ENCODE results near the gene EFL1.

- TF ChIP-seq POLR2A (IDR thresholded peaks at IDR 0.05) (no peak), CTCF (IDR thresholded peaks at IDR 0.05) (no peak), POLR2AphosphoS5 (IDR thresholded peaks at IDR 0.05) (no peak), EP300 (IDR thresholded peaks at IDR 0.05) (no peak)
These were observed 181.8 kb downstream of the EFL1 start for GRCh38 chr15:82080774-82081173.

All from suprapubic skin (tissue), 4 donors.